GM21381 (cell line): Measurements from ENCODE around the gene SOD2.

Source experiments
- ATAC-seq: cut with Tn5 transposase; IDR thresholded peaks from one replicate; pipeline ENCODE4 v1.9.1; 2021; ENCODE audit warnings: mild to moderate bottlenecking, moderate library complexity; ENCODE audit not compliant: unreplicated experiment

The SOD2 gene

DNA sequence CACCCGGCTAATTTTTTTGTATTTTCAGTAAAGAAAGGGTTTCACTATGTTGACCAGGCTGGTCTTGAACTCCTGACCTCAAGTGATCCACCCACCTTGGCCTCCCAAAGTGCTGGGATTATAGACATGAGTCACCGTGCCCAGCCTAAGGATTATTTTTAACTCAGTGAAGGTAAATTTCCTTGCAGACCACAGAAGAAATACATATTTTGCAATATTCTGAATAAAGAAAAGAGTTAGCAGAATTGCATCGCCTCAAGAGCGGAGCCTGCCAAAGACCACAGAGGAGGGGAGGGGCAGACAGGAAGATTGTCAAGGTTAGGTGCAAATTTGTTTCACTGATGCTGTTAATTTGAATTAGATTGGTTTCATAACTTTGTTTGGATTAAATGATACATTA lies 47.4 kb downstream of the SOD2 start:
- no peak for ATAC-seq
